HG03378 (cell line): ENCODE measurements around the gene RAD51C.
"Not testable (repeated sequence)": the region's sequence is repeated elsewhere in the genome, so short reads cannot be mapped to it uniquely, and the experiment has no call there.

Source experiments
- ATAC-seq: cut with Tn5 transposase; IDR thresholded peaks from one replicate; pipeline ENCODE4 v1.9.1; 2021; ENCODE audit warnings: mild to moderate bottlenecking, moderate library complexity; ENCODE audit not compliant: unreplicated experiment

The RAD51C gene

DNA sequence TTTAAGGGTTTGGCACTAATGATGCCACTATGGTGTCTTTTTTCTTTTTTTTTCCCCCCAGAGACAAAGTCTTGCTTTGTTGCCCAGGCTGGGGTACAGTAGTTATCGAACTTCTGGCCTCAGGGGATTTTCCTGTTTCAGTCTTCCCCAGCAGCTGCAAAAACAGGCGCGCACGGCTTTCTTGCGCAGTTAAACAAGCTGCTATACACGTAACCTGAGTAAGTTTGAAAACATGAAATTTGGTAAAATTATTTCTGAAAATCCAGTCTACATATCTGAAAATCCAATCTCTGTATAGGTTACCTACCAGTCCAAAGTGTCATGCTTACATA is 12.4 kb upstream of the RAD51C start:
- ATAC-seq = no peak

DNA sequence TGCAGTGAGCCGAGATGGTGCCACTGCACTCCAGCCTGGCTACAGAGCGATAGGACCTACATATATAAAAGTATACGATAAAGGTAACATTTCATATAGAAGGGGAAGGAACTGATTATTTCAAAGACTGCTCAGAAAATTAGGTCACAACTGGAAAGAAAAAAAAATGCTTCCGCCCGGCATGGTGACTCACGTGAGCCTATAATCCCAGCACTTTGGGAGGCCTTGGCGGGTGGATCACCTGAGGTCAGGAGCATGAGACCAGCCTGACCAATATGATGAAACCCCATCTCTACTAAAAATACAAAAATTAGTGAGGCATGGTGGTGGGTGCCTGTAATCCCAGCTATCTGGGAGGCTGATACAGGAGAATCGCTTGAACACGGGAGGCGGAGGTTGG is 8.4 kb upstream of the RAD51C start:
- no peak for ATAC-seq

DNA sequence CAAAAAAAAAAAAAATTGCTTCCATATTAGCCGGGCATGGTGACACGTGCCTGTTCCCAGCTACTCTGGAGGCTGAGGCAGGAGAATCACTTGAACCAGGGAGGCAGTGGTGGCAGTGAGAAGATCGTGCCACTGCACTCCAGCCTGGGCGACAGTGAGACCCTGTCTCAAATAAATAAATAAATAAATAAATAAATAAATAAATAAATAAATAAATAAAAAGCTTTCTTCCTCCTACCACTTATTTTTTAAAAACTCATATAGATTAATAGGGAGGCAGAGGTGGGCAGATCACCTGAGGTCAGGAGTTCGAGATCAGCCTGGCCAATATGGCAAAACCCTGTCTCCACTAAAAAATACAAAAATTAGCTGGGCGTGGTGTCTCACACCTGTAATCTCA is 7.9 kb upstream of the RAD51C start:
- not testable (repeated sequence) for ATAC-seq

DNA sequence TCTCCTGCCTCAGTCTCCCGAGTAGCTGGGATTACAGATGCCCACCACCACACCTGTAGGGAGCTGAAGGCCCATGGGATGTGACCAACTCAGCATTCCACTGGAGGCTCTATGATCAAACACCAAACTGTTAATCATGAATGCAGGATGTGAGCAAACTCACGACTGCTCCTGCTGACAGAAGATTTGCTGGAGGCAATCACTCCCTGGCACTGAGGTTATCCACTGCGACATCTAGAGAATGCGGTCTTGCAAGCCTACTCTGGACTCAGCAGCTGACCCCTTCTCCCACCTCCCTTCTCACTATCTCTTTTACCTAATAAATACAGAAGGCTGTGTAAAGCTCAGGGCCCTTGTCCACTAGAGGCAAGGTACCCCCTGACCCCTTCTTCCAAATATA is 5.4 kb upstream of the RAD51C start:
- ATAC-seq = no peak

DNA sequence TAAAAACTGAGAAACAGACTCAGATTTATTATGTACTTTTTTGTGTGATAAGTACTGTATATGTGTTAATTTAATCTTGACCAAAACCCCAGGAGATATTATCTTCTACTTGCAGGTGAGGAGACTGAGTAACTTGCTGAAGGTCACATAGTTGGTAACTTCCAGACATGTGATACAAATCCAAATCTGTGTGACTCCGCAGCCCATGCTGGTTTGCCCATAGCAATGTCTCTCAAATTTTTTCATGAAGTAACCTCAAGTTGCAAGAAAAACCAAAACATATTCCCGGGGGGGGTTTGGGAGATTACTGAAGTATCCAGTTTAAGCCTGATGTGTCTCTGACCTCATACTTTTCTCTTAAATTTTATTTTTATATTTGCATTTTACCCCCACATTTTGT is 3.9 kb upstream of the RAD51C start:
- ATAC-seq = no peak

DNA sequence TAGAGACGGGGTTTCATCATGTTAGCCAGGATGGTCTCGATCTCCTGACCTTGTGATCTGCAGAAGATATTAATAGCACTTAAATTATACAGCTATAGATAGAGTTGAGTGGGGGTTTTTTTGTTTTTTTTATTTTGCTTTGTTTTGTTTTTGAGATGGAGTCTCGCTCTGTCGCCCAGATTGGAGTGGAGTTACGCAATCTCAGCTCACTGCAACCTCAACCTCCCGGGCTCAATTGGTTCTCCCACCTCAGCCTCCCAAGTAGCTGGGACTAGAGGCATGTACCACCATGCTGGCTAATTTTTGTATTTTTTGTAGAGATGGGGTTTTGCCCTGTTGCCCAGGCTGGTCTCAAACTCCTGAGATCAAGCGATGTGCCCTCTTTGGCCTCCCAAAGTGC is 2.4 kb upstream of the RAD51C start:
- not testable (repeated sequence) for ATAC-seq

DNA sequence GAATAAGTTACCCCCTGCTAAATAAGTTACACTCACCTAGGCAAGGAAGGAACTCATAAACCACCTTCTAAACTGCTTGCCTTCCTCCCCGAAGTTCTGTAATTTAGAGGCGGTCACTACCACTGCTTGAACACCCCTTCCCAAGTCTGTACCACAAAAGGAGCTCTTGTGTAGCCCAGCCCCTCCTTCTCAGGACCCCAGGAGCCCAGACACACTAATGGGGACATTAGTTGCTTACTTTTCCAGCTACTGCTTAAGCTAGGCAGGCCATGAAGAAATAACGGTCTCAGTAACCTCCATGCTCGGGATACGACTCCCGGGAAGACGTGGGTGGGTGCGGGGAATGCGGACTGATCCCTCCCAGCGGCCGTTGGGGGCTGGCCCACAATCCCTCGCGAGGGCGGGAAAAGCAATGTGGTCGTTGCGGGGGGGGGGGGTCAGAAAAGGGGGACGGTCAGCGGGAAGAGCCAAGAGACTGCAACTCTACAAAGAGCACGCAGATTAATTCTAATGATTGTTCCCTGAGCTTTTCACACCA is 632 bp upstream of the RAD51C start, which contains the start of gene TEX14:
TSS of gene TEX14 (minus strand) at position 345 of the 538 bp plus-strand sequence. CDS start 40,044 bp downstream, outside the sequence.
- no peak for ATAC-seq

DNA sequence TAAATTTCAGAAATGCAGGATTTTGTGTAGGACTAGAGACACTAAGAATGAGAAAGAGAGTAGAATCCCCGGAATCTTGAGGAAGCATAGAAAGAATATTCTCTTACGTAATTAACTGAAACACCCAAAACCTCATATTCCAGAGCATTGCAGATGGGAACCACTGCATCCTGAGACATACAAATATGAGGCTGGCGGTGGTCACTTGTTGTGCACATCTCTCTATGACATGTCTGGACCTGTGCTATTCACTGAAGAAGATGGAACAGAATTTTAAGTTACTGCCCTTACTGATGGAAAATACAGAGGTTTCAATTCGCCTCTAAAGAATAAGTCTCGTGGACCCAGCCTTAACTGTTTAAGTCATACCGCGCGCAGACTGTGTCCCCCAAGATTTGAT is 806 bp downstream of the RAD51C start:
- no peak for ATAC-seq

DNA sequence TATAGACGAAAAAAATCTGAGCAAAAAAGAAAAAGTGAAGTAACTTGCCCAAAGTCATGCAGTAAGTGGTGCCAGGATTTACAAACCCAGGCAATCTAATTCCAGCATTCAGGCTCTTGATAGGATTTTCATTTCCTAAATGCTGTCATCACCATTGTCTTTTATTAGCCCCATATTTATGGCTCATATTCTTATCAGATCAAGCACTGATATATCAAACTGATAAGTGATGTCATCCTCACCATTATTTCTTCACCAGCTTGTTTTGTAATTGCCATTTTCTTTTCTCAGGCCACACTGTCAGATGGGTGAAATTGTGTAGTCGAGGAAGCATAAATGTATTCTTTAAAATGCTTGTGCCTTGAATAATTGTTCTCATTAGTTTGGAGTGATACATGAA is 1.3 kb downstream of the RAD51C start:
- no peak for ATAC-seq

DNA sequence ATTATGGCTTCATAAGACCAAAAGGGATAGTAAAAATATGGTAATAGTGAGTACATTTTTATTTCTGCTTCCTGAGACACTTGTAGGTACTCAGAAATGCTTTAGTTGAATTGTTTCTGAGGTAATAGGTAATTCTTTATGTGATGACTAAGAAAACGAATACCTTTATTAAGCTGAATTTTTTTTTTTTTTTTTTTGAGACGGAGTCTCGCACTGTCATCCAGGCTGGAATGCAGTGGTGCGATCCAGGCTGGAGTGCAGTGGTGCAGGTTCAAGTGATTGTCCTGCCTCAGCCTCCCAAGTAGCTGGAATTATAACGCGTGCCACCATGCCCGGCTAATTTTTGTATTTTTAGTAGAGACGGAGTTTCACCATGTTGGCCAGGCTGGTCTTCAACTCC is 1.9 kb downstream of the RAD51C start:
- no peak for ATAC-seq

DNA sequence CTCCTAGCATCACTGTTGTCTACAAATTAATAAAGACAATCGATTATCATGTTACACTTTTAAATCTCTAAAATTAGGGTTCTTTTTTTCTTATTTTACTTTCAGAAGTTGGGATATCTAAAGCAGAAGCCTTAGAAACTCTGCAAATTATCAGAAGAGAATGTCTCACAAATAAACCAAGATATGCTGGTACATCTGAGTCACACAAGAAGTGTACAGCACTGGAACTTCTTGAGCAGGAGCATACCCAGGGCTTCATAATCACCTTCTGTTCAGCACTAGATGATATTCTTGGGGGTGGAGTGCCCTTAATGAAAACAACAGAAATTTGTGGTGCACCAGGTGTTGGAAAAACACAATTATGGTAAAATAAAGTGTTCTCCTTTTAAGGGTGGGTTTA is 2.4 kb downstream of the RAD51C start:
- no peak for ATAC-seq

DNA sequence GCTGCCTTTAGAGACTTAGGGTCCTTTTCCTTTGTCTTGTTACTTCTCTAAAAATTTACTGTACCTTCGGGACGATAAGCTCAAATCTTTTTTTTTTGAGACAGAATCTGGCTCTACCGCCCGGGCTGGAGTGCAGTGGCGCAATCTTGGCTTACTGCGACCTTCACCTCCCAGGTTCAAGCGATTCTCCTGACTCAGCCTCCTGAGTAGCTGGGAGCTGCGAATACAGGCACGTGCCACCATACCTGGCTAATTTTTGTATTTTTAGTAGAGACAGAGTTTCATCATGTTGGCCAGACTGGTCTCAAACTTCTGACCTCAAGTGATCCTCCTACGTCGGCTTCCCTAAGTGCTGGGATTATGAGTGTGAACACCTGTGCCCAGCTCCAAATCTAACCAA is 7.4 kb downstream of the RAD51C start:
- no peak for ATAC-seq

DNA sequence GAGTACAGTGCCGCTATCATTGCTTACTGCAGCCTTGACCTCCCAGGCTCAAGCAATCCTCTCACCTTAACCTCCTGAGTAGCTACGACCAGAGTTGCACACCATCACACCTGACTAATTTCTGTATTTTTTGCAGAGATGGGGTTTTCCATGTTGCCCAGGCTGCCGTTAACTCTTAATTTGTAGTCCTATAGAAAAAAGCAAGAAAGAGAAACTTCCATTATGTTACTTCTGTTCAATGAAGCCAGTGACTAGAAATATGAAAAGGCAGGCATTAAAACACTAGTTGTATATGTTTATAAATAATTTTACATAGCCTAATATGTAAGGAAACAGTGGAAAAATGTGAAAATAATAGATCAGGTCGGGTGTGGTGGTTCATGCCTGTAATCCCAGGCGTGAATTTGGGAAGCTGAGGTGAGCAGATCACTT is 9.7 kb downstream of the RAD51C start:
- peak; percentile 66 for ATAC-seq

DNA sequence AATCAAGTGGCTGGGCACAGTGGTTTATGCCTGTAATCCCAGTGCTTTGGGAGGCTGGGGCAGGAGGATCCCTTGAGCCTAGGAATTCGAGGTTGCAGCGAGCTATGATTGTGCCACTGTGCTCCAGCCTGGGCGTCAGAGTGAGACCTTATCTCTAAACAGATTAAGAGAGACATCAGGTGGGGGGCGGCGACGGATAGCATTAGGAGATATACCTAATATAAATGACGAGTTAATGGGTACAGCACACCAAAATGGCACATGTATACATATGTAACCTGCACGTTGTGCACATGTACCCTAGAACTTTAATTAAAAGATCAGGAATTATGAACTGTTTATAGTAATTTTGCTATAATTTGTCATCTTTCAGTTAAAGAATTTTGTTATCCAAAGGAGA is 10.3 kb downstream of the RAD51C start:
- ATAC-seq = no peak

DNA sequence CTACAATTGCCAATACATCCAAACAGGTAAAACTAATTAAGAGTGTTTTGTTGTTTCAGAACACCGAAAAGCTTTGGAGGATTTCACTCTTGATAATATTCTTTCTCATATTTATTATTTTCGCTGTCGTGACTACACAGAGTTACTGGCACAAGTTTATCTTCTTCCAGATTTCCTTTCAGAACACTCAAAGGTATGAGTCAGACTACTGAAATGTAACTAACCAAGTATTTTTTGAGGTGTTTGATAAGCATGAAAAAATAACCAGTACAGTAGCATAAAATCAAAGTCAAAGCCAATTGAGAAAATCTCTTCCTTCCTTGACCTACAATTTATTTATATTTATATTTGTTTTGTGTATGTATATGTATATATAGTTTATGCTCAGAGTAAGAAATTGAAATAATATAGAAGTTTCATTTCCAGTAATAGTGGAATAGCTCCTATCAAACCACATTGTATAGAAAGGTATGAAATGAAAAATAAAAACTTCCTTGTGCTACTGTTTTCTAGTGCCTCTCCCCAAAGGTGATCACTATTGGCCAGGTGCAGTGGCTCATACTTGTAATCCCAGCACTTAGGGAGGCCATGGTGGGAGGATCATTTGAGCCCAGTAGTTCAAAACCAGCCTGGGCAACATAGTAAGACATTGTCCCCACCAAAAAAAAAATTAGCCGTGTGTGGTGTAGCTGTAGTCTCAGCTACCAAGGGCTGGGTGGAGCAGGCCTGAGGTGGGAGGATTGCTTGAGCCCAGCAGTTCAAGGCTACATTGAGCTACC is 10.9 kb downstream of the RAD51C start:
- ATAC-seq = no peak

DNA sequence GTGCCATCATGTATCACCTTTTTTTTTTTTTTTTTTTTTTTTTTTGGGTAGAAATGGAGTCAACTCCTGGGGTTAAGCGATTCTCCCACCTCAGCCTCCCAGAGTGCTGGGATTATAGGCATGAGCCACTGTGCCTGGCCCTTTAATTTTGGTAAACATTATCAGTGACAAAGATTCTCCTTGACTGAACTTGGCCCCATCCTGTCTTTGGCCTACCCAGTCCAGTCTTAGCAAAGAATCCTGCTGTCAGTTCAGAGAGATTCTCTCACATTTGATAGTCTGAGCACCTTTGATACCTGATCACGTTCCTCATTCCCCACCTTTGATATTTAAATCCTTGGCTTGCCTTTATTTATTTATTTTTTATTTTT is 11.5 kb downstream of the RAD51C start:
- ATAC-seq = no peak

DNA sequence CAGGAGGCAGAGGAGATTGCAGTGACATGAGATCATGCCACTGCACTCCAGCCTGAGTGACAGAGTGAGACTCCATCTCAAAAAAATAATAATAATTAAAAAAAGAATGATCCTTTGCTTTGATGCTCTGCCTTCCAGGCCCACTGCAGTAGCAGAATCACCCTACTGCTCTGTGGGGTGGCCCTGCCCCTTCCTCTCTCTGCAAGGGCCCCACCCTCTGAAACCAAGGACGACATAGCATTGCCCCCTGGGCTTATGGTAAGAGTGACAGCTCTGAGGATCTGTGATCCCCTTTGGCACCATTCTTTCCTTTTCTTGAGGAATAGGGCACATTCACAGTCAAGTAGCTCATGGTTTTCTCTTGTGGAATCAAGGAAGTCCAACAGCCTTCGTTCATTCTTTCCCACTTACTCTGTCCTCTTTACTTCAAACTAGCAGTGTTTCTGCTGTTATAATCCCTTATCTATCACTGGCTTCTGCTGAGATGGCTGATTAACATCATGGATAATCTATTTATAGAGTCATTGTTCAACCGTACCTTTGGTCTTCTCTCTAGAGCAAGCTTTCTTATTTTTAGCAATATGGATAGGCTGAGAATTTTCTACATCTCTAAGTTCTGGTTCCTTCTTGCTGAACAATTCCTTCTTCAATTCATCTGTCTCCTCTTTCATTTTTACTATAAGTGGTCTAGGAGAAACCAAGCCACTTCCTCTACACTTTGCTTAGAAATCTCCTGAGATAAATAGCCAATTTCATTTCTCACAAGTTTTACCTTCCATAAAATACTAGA is 14.1 kb downstream of the RAD51C start:
- ATAC-seq = no peak

DNA sequence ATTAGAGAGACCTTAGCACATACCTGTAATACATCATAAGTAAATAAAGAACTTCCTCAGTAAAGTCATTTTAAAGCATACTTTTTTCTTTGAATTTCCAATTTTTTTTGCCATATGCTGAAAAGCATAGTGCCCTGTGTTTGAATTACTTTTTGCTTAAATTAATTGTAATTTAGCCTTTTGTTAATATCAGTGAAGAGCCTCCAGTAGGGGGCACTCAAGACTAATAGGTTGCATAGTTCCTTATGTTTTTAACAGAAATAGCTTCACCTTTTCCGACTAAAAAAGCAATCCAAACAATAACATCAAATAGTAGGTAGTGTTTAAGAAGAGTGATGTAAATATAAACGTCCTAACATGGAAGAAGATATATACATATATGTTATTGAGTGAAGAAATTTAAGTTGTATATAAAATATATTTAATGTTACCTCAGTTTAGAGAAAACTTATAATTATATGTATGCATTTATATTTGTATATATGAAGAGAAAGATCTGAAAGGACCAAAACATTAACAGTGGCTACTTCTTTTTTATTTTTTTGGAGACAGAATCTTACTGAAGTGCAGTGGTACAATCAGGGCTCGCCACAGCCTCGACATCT is 18.6 kb downstream of the RAD51C start:
- no peak for ATAC-seq

DNA sequence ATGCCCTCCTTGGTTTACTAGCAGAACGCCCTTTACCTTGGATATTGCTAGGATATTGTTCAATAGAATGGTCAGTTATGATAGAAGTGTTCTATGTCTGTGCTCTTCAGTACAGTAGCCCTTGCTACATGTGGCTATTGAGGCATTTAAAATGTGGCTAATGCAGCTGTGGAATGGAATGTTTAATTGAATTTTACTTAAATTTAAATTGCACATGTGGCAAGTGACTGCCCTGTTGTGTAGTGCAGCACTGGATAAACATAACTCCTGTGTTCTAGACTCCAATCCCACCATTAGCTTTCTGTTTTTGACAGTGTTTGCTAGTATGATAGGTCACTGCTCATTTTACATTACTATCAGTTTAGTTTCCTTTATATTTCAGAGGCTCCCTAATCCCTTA is 29.9 kb downstream of the RAD51C start:
- no peak for ATAC-seq

DNA sequence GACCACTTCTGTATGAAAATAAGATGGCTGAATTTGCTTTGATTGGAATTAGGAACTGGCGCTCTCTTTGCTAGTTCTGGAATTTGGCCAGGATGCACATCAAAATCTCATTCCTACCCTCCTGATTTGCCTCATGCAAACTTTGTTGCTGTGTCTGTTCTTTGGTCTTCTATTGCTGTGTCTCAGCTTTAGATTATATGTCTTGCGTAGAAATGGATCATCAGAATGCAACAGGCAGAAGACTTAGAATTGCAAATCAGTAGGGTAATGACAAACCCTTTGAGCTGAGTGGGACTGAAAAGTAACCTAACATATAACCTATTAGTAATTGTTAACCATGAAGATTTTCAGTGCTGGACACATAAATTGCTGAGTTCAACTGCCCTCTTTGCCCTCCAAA is 30.3 kb downstream of the RAD51C start:
- no peak for ATAC-seq

DNA sequence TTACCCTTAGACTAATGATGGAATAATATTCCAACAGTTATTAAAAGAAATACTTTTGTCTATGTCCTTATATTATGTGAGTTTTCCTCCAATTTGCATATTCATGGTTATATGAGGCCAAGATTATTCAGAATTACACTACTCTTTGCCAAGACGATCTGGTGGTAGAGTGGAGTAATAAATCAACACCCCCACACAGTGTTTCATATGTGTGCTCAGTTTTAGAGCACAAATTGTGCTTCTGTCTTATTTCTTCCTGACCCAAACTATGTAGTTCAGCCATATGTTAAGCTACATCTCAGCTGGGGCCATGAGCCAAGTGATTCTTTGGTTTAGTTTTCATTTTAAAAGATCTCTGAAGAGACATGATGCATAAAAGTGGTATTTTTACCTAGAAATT is 36.4 kb downstream of the RAD51C start:
- ATAC-seq = no peak

DNA sequence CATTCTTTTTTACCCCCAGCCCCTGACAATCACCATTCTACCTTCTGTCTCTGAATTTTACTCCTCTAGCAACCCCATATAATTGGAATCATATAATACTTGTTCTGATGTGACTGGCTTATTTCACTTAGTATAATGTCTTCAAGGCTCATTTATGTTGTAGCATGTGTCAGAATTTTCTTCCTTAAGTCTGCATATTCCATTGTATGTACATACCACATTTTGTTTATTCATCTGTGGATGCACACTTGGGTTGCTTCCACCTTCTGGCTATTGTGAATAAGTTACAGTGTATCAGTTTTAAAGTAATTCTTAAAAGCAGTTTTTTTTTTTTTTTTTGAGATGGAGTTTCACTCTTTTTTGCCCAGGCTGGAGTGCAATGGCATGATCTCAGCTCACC is 38.5 kb downstream of the RAD51C start:
- no peak for ATAC-seq
